K562 (cell line): ENCODE results near the gene CHPF. TPM values are rescaled to one million over a fixed set of nuclear protein-coding genes. Genes with fewer than 3 reads are reported as not detected.

Experiments
- ATAC-seq: fragments of 200-7000 bp; cut with Tn5 transposase; 3 replicates; pipeline ENCODE4 v1.9.1; 2020; ENCODE audit warnings: moderate library complexity
- BruUV-seq: library from RNA; stranded (reverse); fragments of 400-500 nt; replicated peaks from 2 replicates; lab custom pipeline; 2021; lab: Mats Ljungman, UMichigan
- CTCF ChIA-PET: fragments of 300-600 bp; formaldehyde crosslinking; extraction: SDS; loops from one replicate; lab custom pipeline; 2021; ENCODE audit warnings: low intra/inter-chr PET ratio; lab: Yijun Ruan, JAX
- POLR2A ChIA-PET: fragments of 300-600, 350-650 bp; sonication (Branson Sonifier 250); formaldehyde crosslinking; extraction: SDS; loops from one replicate; lab custom pipeline; 2021; ENCODE audit warnings: antibody characterized with exemption, inconsistent platforms; lab: Yijun Ruan, JAX
- DNase-seq, 4 experiments: peaks; one replicate each; pipeline versions ENCODE4 v3.0.0 to v3.0.0-alpha.2; 2011 to 2018; ENCODE audit warnings: low spot score in 3 of 4, mixed read lengths in 3 of 4; ENCODE audit errors: extremely low read depth in 1 of 4
- FAIRE-seq: peaks from 2 replicates; lab custom pipeline; 2011; peaks lifted over from hg19 to GRCh38; lab: Jason Lieb, UNC
- H2AFZ ChIP-seq: 2 replicates; pipeline ENCODE4 v1.6.0; 2011; ENCODE audit warnings: low read depth, low read length, control low read depth, inconsistent platforms
- H3K27ac ChIP-seq: fragments of 200-600 bp; 3 replicates; pipeline ENCODE4 v1.8.0; 2011; ENCODE audit warnings: low read depth, mild to moderate bottlenecking, control low read depth, inconsistent platforms, low read length, moderate library complexity, mixed read lengths; ENCODE audit errors: extremely low read depth
- H3K27me3 ChIP-seq, 2 experiments: fragments of 300-600 bp in 1 of 2; 2 replicates in 1 of 2; 3 replicates in 1 of 2; pipeline versions ENCODE4 v1.6.0 to v1.8.0; 2011; ENCODE audit warnings: inconsistent platforms in 2 of 2, low read length in 2 of 2, mild to moderate bottlenecking in 1 of 2, mixed read lengths in 1 of 2, moderate library complexity in 1 of 2; ENCODE audit not compliant: control insufficient read depth in 2 of 2, insufficient read depth in 2 of 2
- H3K36me3 ChIP-seq: fragments of 300-600 bp; 3 replicates; pipeline ENCODE4 v1.8.0; 2011; ENCODE audit warnings: mild to moderate bottlenecking, low read length, inconsistent platforms; ENCODE audit not compliant: control insufficient read depth, insufficient read depth
- H3K4me1 ChIP-seq, 2 experiments: fragments of 200-600 bp in 1 of 2; replicated peaks in 1 of 2; 2 replicates in 1 of 2; 3 replicates in 1 of 2; pipeline versions ENCODE4 v1.5.1 to v1.8.0; 2011; ENCODE audit warnings: inconsistent platforms in 2 of 2, low read length in 2 of 2, mild to moderate bottlenecking in 1 of 2, mixed read lengths in 1 of 2, moderate library complexity in 1 of 2; ENCODE audit not compliant: control insufficient read depth in 2 of 2, insufficient read depth in 2 of 2
- H3K4me2 ChIP-seq: 2 replicates; pipeline ENCODE4 v1.6.1; 2011; ENCODE audit warnings: low read length, control low read depth, inconsistent platforms, mixed read lengths; ENCODE audit not compliant: insufficient read depth
- H3K4me3 ChIP-seq: fragments of 200-600 bp; sonication (generic), shearing (Covaris generic); 2 replicates; pipeline ENCODE4 v1.5.1; 2016; ENCODE audit warnings: control low read depth, inconsistent platforms
- H3K79me2 ChIP-seq: fragments of 200-600 bp; 3 replicates; pipeline ENCODE4 v1.8.0; 2011; ENCODE audit warnings: low read length, inconsistent platforms; ENCODE audit not compliant: control insufficient read depth, insufficient read depth
- H3K9ac ChIP-seq, 2 experiments: 2 replicates each; pipeline versions ENCODE4 v1.6.0 to v1.6.1; 2011; ENCODE audit warnings: low read depth in 2 of 2, low read length in 2 of 2, control low read depth in 1 of 2, inconsistent platforms in 1 of 2, mild to moderate bottlenecking in 1 of 2, mixed read lengths in 1 of 2; ENCODE audit not compliant: insufficient read depth in 1 of 2
- H3K9me1 ChIP-seq: one replicate; pipeline ENCODE4 v1.6.0; 2011; ENCODE audit warnings: inconsistent platforms, mild to moderate bottlenecking, low read length, moderate library complexity; ENCODE audit not compliant: control insufficient read depth, insufficient read depth
- H3K9me3 ChIP-seq: replicated peaks from 2 replicates; pipeline ENCODE4 v1.5.1; 2011; ENCODE audit warnings: low read depth, low read length, inconsistent platforms; ENCODE audit not compliant: control insufficient read depth, insufficient read depth
- H4K20me1 ChIP-seq: replicated peaks from 2 replicates; pipeline ENCODE4 v1.6.1; 2011; ENCODE audit warnings: low read length, inconsistent platforms, mixed read lengths; ENCODE audit not compliant: control insufficient read depth, insufficient read depth
- CBFA2T2 ChIP-seq: fragments of 450-650 bp; conservative IDR thresholded peaks from 2 replicates; pipeline ENCODE4 v1.6.1; 2017; ENCODE audit warnings: mild to moderate bottlenecking
- CBFA2T3 ChIP-seq: fragments of 450-650 bp; IDR thresholded peaks from 2 replicates; pipeline ENCODE4 v1.6.1; 2017
- CEBPB ChIP-seq: fragments of 450-650 bp; IDR thresholded peaks from 2 replicates; pipeline ENCODE4 v1.6.1; 2016; ENCODE audit warnings: missing genetic modification characterization, missing compliant biosample characterization
- DNMT1 ChIP-seq: fragments of 450-650 bp; IDR thresholded peaks from 2 replicates; pipeline ENCODE4 v1.6.1; 2016; ENCODE audit warnings: antibody characterized with exemption, mild to moderate bottlenecking
- NCOR1 ChIP-seq: fragments of 450-650 bp; IDR thresholded peaks from 2 replicates; pipeline ENCODE4 v1.6.1; 2016; ENCODE audit warnings: mild to moderate bottlenecking, moderate library complexity
- NFIX ChIP-seq: fragments of 250-450 bp; sonication (Bioruptor Pico); IDR thresholded peaks from 2 replicates; pipeline ENCODE4 v1.4.0; 2020; ENCODE audit warnings: low read depth, mild to moderate bottlenecking, moderate library complexity
- NR2C1 ChIP-seq, 2 experiments: fragments of 450-650 bp; IDR thresholded peaks; 2 replicates each; pipeline ENCODE4 v1.6.1; 2017; ENCODE audit warnings: mild to moderate bottlenecking in 2 of 2, antibody characterized with exemption in 1 of 2, inconsistent platforms in 1 of 2, missing compliant biosample characterization in 1 of 2, missing genetic modification characterization in 1 of 2
- PKNOX1 ChIP-seq: fragments of 450-650 bp; IDR thresholded peaks from 2 replicates; pipeline ENCODE4 v1.6.1; 2016
- SMARCA4 ChIP-seq: fragments of 450-650 bp; IDR thresholded peaks from 2 replicates; pipeline ENCODE4 v1.6.1; 2016
- SUPT5H ChIP-seq: fragments of 450-650 bp; IDR thresholded peaks from 2 replicates; pipeline ENCODE4 v1.6.1; 2016
- ZBTB49 ChIP-seq: sonication (generic); formaldehyde crosslinking; IDR thresholded peaks from 2 replicates; pipeline ENCODE4 v1.8.0; 2022; ENCODE audit warnings: missing genetic modification reagents, mild to moderate bottlenecking, borderline replicate concordance
- WGBS: fragments of 100-300 bp; shearing (Covaris generic); methylation state at CpG from one replicate; pipeline ENCODE4 v1.1.6; 2016; ENCODE audit warnings: low coverage, mixed read lengths; ENCODE audit not compliant: insufficient coverage; ENCODE audit errors: missing lambda C conversion rate; 5-methylcytosine and 5-hydroxymethylcytosine counted together
- in situ Hi-C: fragments of 300-500 bp; cut with MboI; formaldehyde crosslinking; loops from 4 replicates; pipeline ENCODE4 v1.15.0; 2018; ENCODE audit warnings: inconsistent platforms, mixed read lengths
- intact Hi-C: fragments of 100-400 bp; cut with micrococcal nuclease; formaldehyde crosslinking; loops from 2 replicates; pipeline ENCODE4 v1.14.2; 2022
- polyA plus RNA-seq, 8 experiments: library from polyadenylated mRNA; depleted of rRNA in 4 of 8; stranded (reverse) in 5 of 8; unstranded in 3 of 8; fragments of >200 nt; fragmentation: Nextera tagmentation in 2 of 8; fragmentation: Illumina TruSeq in 1 of 8; extraction: Ambion mirVana in 2 of 8; extraction: Trizol in 1 of 8; gene quantifications; 2 replicates each; pipeline versions ENCODE4 v1.2.1 to v1.2.3, GENCODE V29; 2011 to 2014; ENCODE audit warnings: inconsistent platforms in 1 of 8, missing spikeins in 1 of 8
- total RNA-seq, 7 experiments: library from RNA; depleted of rRNA in 6 of 7; stranded (reverse); fragments of >200 nt in 6 of 7; fragmentation: Illumina TruSeq in 2 of 7; extraction: Trizol in 2 of 7; gene quantifications; 2 replicates each; pipeline versions ENCODE4 v1.2.1 to v1.2.3, GENCODE V29; 2011 to 2021; ENCODE audit warnings: low replicate concordance in 1 of 7

Gene CHPF
- total and polyA plus RNA-seq, 9 of the 15 experiments (the other 6 are each of a cell fraction or from before 2014, with no cell fraction given): 0.15 to 57.2 (median 7.9) TPM

DNA sequence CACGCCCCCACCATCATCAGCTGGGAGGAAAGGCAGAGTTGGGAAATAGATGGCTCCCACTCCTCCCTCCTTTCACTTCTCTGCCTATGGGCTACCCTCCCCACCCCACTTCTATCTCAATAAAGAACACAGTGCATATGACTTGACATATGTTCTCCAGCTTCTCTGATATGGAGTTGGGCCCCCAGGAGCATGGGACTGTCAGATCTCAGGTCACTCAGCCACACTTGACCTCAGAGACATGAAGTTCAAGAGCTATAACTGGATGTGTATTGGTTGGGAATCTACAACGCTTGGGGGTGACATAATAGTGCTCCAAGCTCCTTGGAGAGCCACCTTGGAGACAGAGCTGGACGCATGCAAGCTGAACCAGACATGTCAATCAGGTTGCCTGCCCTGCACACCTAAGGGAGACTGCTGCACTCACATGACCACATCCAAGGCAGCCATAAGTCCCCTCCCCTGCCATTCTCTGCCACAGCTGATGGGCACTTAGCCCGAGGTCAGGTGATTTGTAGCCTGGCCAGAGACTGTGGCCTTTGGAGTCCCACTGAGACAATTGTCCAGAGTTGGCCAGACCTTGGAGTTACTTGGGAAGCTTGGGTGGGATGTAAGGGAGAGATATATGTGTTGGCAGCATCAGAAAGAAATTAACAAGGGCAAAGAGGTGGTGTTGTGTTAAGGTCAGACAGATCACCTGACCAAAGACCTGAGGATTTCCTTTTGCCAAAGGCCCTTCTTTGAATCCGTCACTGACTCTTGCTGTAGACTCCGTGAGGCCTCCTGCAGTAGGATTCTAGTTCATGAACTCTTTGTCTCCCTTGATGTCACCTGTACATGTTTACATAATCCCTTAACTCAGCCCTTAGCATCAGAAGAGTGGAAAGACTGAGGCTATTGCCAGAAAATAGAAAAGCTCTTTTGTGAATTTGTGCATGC is 32.2 kb upstream of the CHPF start:
- H3K4me2 ChIP-seq: peak overlapping the region; percentile 35; the same call in 1 of the 2 replicates

More for the DNA sequence above, 32.2 kb upstream of the CHPF start:
- H3K4me3 ChIP-seq: no peak overlapping the region
- ChIA-PET POLR2A (interaction anchor here (1.1 to 1.2 kb wide), 2 partner anchors 18 to 21 kb away, joined by 8 read pairs; partner anchors contain the start of gene STK11IP), CTCF (no interaction called here)
- in situ Hi-C loops: no loop called here
- peak overlapping the region; percentile 84; the same call in 1 of the 2 replicates for H2AFZ ChIP-seq
- H3K36me3 ChIP-seq: no peaks in the 10 kb centered on the region
- H3K9me3 ChIP-seq: no peaks in the 10 kb centered on the region
- no TSS peak for BruUV-seq
- H3K27ac ChIP-seq: no peak overlapping the region; the same call in 2 of the 3 replicates
- TF ChIP-seq CEBPB: peak; percentile 50; the same call in 1 of the 2 replicates
- TF ChIP-seq DNMT1: no peak
- TF ChIP-seq CBFA2T3: peak; percentile 64
- no peak for TF ChIP-seq NR2C1 (IDR thresholded peaks at IDR 0.05)
- TF ChIP-seq NR2C1 (tag; IDR thresholded peaks at IDR 0.05): 0 out of 2 replicates have a peak, but pooled peaks have one; percentile 31
- TF ChIP-seq NCOR1: peak; percentile 24; the same call in 1 of the 2 replicates
- TF ChIP-seq PKNOX1: 0 out of 2 replicates have a peak, but pooled peaks have one; percentile 38
- TF ChIP-seq NFIX (CRISPR knock-in tag): no peak
- TF ChIP-seq ZBTB49 (CRISPR knock-in tag): no peak
- no peak for TF ChIP-seq SUPT5H
- TF ChIP-seq SMARCA4: no peak
- peak; percentile 48 for TF ChIP-seq CBFA2T2
- no peaks in the 10 kb centered on the region for H3K27me3 ChIP-seq
- FAIRE-seq (peak; percentile 35), DNase-seq (peak; percentile 28 to 64 (median 34)), ATAC-seq (no peak)
- peaks cover 40 to 48% of the 10 kb centered on the region in 2 experiments; a peak in 4 of 5 replicates for H3K4me1 ChIP-seq
- 39% methylated on average over 5 of the region's 6 CpGs for WGBS
- intact Hi-C loops: no loop called here
- no peaks in the 10 kb centered on the region for H4K20me1 ChIP-seq
- H3K9me1 ChIP-seq: no peaks in the 10 kb centered on the region
- peaks cover 1% of the 10 kb centered on the region; the same call in 2 of the 3 replicates for H3K79me2 ChIP-seq
- no peak overlapping the region; a peak in 1 of 4 replicates for H3K9ac ChIP-seq
